Measurements from ENCODE around the gene HBD. TPM values are rescaled to one million over a fixed set of nuclear protein-coding genes. Genes with fewer than 3 reads are reported as not detected.

The HBD gene
- polyA plus RNA-seq, 1 experiment, result 42.2 TPM

GRCh38 chr11:5247472-5248192 is 13.3 kb upstream of the HBD start:
- Histone ChIP-seq H3K9me3 (ENCODE audit: control insufficient read depth, insufficient read depth, low read length) (no peaks in the 10 kb centered on the region), H3K27ac (ENCODE audit: low read depth, low read length) (no peak overlapping the region), H3K27me3 (ENCODE audit: control insufficient read depth, insufficient read depth, low read length) (no peaks in the 10 kb centered on the region), H3K4me3 (ENCODE audit: low read depth, low read length) (no peak overlapping the region)
- no peak for DNase-seq (ENCODE audit: low read depth, low spot score)
- CTCF ChIA-PET, result no interaction called here
- no peak for TF ChIP-seq CTCF (IDR thresholded peaks at IDR 0.05; ENCODE audit: low read depth, low read length)
- POLR2A ChIA-PET, result no interaction called here

- H3K4me3 ChIP-seq (ENCODE audit: low read depth, low read length), result no peak overlapping the region
- POLR2A ChIA-PET, result no interaction called here
- no peak overlapping the region for H3K27ac ChIP-seq (ENCODE audit: low read depth, low read length)
- no peak for TF ChIP-seq CTCF (IDR thresholded peaks at IDR 0.05; ENCODE audit: low read depth, low read length)
- H3K27me3 ChIP-seq (ENCODE audit: control insufficient read depth, insufficient read depth, low read length), result no peaks in the 10 kb centered on the region
- DNase-seq (ENCODE audit: low read depth, low spot score), result no peak
- CTCF ChIA-PET, result no interaction called here
- no peaks in the 10 kb centered on the region for H3K9me3 ChIP-seq (ENCODE audit: control insufficient read depth, insufficient read depth, low read length)
Observed at GRCh38 chr11:5246772-5247471, 12.6 kb upstream of the HBD start.

DNA sequence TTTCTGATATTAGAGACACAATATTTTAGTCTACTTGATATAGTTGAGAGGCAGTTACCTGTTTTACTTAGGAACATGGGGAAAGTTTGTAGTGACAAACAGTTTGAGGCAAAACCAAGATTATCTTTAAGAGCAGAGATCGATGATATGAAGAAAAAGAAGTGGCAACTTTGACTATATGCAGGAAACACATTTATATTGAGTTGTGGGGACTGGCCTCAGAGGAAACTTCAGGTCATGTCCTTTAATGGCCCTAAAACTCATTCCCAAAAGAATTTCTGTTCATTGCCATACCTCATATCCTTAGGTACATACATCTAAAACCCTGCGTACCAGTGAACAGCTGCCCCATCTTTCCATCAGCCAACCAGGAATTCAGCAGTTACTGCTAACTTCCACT is 10.9 kb upstream of the HBD start:
- no peaks in the 10 kb centered on the region for H3K27me3 ChIP-seq (ENCODE audit: control insufficient read depth, insufficient read depth, low read length)

GRCh38 chr11:5243816-5244180 is 9.5 kb upstream of the HBD start:
- no peak overlapping the region for H3K4me3 ChIP-seq (ENCODE audit: low read depth, low read length)
- CTCF ChIA-PET, result no interaction called here
- H3K27ac ChIP-seq (ENCODE audit: low read depth, low read length), result no peak overlapping the region
- no peak for DNase-seq (ENCODE audit: low read depth, low spot score)
- no peaks in the 10 kb centered on the region for H3K9me3 ChIP-seq (ENCODE audit: control insufficient read depth, insufficient read depth, low read length)
- no peaks in the 10 kb centered on the region for H3K27me3 ChIP-seq (ENCODE audit: control insufficient read depth, insufficient read depth, low read length)
- TF ChIP-seq CTCF (IDR thresholded peaks at IDR 0.05; ENCODE audit: low read depth, low read length), result no peak
- POLR2A ChIA-PET, result no interaction called here

More for the DNA sequence above, 10.9 kb upstream of the HBD start:
- ChIA-PET CTCF (no interaction called here), POLR2A (no interaction called here)
- TF ChIP-seq CTCF (IDR thresholded peaks at IDR 0.05; ENCODE audit: low read depth, low read length), result no peak
- no peak for DNase-seq (ENCODE audit: low read depth, low spot score)
- no peak overlapping the region for H3K27ac ChIP-seq (ENCODE audit: low read depth, low read length)
- H3K4me3 ChIP-seq (ENCODE audit: low read depth, low read length), result no peak overlapping the region
- H3K9me3 ChIP-seq (ENCODE audit: control insufficient read depth, insufficient read depth, low read length), result no peaks in the 10 kb centered on the region

All from AG04450 (cell line).